Inferior parietal cortex (tissue), 1 donor: ENCODE results near the gene DDC.

Source experiments
- DNase-seq: peaks from one replicate; pipeline ENCODE4 v3.0.0-alpha.2; 2016; ENCODE audit errors: extremely low spot score

Gene DDC

GRCh38 chr7:50416527-50417182, 148.6 kb downstream of the DDC start:
- DNase-seq: peak; percentile 8

- DNase-seq: no peak
Measured at GRCh38 chr7:50415844-50416364, 149.3 kb downstream of the DDC start.

DNA sequence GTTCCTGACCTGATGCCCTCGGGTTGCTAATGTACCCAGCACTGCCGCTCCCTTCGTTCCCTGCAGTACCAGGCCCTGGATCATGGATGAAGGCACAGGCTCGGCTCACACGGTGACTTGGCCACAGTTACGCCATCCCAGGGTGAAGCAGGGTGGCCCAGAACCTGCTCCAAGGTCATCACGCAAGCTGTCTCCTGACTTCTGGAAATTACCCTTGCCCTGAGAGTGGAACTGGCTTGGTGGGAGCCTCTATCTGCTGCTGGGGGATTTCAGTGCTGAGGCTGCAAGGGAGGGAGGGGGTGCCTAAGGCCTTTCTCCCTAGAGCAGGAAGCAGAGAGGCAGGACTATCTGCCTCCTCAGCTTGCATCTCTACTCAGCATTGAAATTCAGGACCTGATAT, 151.6 kb downstream of the DDC start:
- no peak for DNase-seq

GRCh38 chr7:50412973-50413372, 152.2 kb downstream of the DDC start:
- no peak for DNase-seq

GRCh38 chr7:50411332-50411731, 153.9 kb downstream of the DDC start:
- DNase-seq: no peak

GRCh38 chr7:50409856-50410745, 155.1 kb downstream of the DDC start:
- no peak for DNase-seq
